Progenitor cell of endocrine pancreas (in vitro differentiated cells): ENCODE results near the gene APH1B. TPM values are rescaled to one million over a fixed set of nuclear protein-coding genes. Genes with fewer than 3 reads are reported as not detected.

Source experiments
- DNase-seq: peaks from one replicate; pipeline ENCODE4 v3.0.0; 2021; ENCODE audit warnings: low spot score; ENCODE audit not compliant: unreplicated experiment
- H3K27ac Mint-ChIP-seq: 2 replicates; pipeline ENCODE4 v1.8.0; 2021; ENCODE audit warnings: mild to moderate bottlenecking, moderate library complexity, mixed read lengths
- H3K27me3 Mint-ChIP-seq: 2 replicates; pipeline ENCODE4 v1.8.0; 2021; ENCODE audit warnings: mixed read lengths
- H3K36me3 Mint-ChIP-seq: 2 replicates; pipeline ENCODE4 v1.8.0; 2022; ENCODE audit warnings: mixed read lengths; ENCODE audit not compliant: insufficient read depth
- H3K4me1 Mint-ChIP-seq: 2 replicates; pipeline ENCODE4 v1.8.0; 2021; ENCODE audit warnings: low read depth, mixed read lengths
- H3K4me3 Mint-ChIP-seq: 2 replicates; pipeline ENCODE4 v1.8.0; 2021; ENCODE audit warnings: low read depth, mild to moderate bottlenecking, moderate library complexity, mixed read lengths
- H3K9me3 Mint-ChIP-seq: 2 replicates; pipeline ENCODE4 v1.8.0; 2021; ENCODE audit warnings: low read depth, mixed read lengths
- total RNA-seq: library from RNA; stranded (reverse); gene quantifications from 2 replicates; pipeline ENCODE4 v1.2.1, GENCODE V29; 2021
- TF ChIP-seq, protein P1 (sequence below): fragments of 200-600 bp; sonication (generic); IDR thresholded peaks from one replicate; pipeline ENCODE4 v1.5.0; 2021; ENCODE audit warnings: antibody characterized with exemption, mild to moderate bottlenecking; ENCODE audit not compliant: unreplicated experiment

APH1B gene
- total RNA-seq, 1 donor from 2014 or later = 17.6 TPM

DNA sequence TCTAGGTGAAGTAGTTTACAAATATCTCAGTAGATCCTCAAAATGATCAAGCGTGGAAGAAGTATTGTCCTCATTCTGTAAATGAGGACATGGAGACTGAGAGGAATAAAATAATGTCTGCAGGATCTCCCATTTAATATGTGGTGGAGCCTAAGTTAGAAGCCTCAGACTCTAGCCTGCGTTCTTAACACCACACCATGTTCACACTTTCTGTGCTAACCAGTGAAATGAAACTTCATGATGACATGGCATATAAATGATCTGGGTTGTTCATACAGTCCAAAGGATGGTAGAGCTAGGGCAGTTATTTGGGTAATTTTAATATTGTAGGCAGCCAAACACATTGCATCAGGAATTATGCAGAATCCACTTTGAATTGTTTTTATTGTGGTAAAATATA lies 25.1 kb upstream of the APH1B start:
- H3K36me3 Mint-ChIP-seq = peaks cover 4% of the 10 kb centered on the region
- TF ChIP-seq, protein P1, sequence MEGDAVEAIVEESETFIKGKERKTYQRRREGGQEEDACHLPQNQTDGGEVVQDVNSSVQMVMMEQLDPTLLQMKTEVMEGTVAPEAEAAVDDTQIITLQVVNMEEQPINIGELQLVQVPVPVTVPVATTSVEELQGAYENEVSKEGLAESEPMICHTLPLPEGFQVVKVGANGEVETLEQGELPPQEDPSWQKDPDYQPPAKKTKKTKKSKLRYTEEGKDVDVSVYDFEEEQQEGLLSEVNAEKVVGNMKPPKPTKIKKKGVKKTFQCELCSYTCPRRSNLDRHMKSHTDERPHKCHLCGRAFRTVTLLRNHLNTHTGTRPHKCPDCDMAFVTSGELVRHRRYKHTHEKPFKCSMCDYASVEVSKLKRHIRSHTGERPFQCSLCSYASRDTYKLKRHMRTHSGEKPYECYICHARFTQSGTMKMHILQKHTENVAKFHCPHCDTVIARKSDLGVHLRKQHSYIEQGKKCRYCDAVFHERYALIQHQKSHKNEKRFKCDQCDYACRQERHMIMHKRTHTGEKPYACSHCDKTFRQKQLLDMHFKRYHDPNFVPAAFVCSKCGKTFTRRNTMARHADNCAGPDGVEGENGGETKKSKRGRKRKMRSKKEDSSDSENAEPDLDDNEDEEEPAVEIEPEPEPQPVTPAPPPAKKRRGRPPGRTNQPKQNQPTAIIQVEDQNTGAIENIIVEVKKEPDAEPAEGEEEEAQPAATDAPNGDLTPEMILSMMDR = no peak
- H3K9me3 Mint-ChIP-seq = no peaks in the 10 kb centered on the region
- no peak overlapping the region for H3K4me3 Mint-ChIP-seq
- no peaks in the 10 kb centered on the region for H3K27me3 Mint-ChIP-seq
- H3K4me1 Mint-ChIP-seq = peaks cover 25% of the 10 kb centered on the region
- no peak for DNase-seq
- no peak overlapping the region for H3K27ac Mint-ChIP-seq

DNA sequence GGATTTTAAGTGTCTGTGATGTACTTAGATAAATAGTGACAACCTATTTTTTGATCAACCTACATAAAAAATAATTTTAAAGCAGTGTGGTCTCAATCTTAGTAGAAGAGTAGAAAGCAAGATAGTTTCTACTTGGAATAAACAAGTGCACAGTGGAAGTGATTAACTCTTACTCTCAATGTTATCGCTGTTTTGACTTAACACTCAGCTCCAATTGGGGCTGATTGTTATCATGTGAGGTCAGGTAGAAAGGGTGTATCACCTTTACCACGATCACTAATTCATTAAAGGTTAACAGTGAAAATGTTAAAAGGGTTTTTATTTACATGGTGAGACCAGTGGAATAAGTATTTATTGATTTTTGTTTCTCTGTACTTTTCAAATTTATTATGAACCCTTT lies 22.4 kb upstream of the APH1B start:
- Mint-ChIP-seq H3K27me3 (no peaks in the 10 kb centered on the region), H3K9me3 (no peaks in the 10 kb centered on the region), H3K4me1 (peaks cover 25% of the 10 kb centered on the region), H3K4me3 (no peak overlapping the region), H3K36me3 (peaks cover 8% of the 10 kb centered on the region), H3K27ac (no peak overlapping the region)
- DNase-seq = no peak
- TF ChIP-seq, protein P1 = no peak

DNA sequence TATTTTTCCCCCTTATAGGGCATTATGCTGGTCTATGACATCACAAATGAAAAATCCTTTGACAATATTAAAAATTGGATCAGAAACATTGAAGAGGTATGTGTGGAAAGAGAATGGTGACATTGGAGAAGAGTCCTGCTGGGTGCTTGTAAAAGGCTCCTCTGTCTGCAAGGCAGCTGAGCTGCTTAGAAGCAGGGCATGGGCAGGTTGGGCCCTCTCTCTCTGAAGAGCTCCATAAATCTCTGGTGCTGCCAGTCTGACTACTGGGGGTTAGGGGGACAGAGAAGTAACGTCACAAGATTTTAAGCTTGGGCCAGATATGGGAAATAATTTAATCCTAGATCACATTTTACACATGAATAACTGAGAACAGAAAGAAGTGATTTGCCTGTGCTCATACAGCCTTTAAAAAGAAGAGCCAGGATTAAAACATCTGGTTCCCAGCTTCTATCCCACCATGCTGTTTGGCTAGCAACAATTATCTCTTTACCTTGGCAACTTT lies 21.9 kb upstream of the APH1B start:
- peak overlapping the region; percentile 84 for H3K27ac Mint-ChIP-seq

DNA sequence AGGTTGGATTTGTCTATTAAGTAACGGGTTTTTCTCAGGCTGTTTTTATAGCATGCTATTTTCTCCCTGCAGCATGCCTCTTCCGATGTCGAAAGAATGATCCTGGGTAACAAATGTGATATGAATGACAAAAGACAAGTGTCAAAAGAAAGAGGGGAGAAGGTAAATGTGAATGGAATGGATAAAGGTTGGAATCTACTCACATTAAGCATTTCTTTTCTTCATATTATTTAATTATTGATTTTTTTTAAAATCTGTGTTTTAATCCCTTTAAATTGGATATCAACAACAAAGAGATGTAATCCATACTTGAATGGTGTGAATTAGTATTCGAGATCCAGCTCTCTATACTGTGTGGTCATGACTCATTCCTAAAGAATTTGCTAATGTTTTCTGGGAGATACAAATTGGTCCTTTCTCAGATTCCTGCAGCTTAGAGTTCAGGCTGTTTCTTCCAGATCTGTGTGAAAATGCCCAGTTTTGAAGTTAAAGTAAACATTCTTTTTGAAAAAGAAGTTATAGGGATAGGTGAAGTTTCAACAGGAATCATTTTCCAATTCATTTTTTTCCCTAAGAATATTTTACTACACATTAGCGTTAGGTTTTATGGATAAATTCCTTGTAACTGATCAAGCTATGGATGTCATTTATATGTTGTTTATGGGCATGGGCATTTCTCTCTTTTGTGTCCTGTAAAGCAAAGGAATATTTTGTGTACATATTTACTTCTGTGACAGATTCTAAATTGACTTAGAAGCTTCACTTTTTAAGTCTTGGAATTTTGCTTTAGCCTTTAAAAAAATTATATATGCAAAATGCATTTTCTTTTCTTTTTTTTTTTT lies 20.8 kb upstream of the APH1B start:
- Mint-ChIP-seq H3K27ac (peak overlapping the region; percentile 95), H3K9me3 (no peaks in the 10 kb centered on the region), H3K36me3 (peaks cover 16% of the 10 kb centered on the region), H3K27me3 (no peaks in the 10 kb centered on the region), H3K4me1 (peaks cover 28% of the 10 kb centered on the region), H3K4me3 (no peak overlapping the region)
- DNase-seq = no peak
- TF ChIP-seq, protein P1 = no peak

More for the DNA sequence above, 21.9 kb upstream of the APH1B start:
- no peak for DNase-seq
- Mint-ChIP-seq H3K9me3 (no peaks in the 10 kb centered on the region), H3K27me3 (no peaks in the 10 kb centered on the region), H3K4me3 (no peak overlapping the region), H3K4me1 (peaks cover 28% of the 10 kb centered on the region), H3K36me3 (peaks cover 12% of the 10 kb centered on the region)
- TF ChIP-seq, protein P1 = no peak

DNA sequence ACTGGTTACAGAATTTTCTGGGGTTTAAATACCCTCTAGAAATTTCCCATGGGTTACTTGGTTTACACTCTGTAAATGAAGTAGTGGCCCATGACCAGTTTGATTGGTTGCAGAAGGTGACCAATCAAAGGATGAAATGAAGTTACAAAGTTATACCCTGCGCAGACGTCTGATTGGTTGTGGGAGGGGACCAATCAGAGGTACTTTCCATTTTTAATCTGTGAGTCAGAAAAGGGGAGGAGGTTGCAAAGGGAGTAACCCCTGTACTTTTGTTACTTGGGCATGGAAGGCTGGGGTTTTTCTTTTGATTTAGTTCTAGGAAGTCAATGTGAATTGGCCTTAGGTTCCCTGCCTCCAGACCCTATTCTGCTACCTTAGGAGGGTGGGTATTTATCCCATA lies 18.7 kb upstream of the APH1B start:
- no peaks in the 10 kb centered on the region for H3K9me3 Mint-ChIP-seq
- peaks cover 30% of the 10 kb centered on the region for H3K4me1 Mint-ChIP-seq
- no peak overlapping the region for H3K27ac Mint-ChIP-seq
- TF ChIP-seq, protein P1 = no peak
- DNase-seq = no peak
- H3K36me3 Mint-ChIP-seq = peaks cover 18% of the 10 kb centered on the region
- no peak overlapping the region for H3K4me3 Mint-ChIP-seq
- H3K27me3 Mint-ChIP-seq = no peaks in the 10 kb centered on the region
